ENCODE results near the gene ING4. TPM values are rescaled to one million over a fixed set of nuclear protein-coding genes. Genes with fewer than 3 reads are reported as not detected.

Gene ING4
- total RNA-seq, 2 experiments from 2014 or later, result 13.8 to 15.2 TPM

DNA sequence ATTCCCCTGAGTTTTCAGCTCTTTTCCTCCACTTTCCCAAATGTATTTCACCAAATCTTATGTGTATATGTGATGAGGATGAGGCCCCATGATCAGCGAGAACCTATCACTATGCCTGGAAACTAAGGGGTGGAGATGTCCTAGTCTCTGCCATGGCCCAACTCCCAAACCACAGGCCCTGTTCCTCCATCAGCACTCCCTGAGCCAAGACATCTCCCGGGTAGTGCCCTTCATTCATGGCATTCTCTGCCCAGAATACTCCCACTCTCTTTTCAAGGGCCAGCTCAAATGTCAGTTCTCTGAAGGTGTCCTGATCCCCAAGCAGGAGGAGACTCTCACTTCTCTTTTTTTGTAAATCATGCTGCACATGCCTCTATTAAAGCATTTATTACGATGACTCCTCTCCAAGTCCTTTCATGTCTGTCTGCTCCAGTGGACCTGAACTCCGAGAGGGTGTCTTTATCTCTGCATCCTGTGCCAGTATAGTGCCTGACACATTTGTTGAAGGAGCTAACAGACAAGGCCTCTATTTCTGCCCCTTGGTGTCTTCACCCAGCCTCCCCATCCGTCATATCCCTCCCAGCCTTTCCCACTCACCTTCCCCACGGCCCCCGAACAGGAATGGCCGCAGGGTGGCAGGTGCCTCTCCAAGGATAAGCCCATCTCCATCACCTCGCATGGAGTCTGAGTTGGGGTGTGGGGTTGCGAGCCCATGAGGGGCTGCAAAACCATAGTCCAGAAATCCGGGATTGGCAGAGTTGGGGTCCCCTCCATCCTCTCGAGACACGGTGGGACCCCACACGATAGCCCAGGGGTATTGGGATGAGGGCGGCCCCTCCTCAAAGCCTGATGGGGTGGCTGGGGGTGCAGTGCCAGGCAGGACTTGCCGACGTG is 34.0 kb upstream of the ING4 start:
- intact Hi-C loops (cut with micrococcal nuclease), result no loop called here
- peaks cover 26% of the 10 kb centered on the region for H3K27me3 Mint-ChIP-seq
- DNase-seq, result no peak
- no peak overlapping the region for H3K4me3 Mint-ChIP-seq
- peaks cover 13% of the 10 kb centered on the region for H3K4me1 Mint-ChIP-seq (ENCODE audit: low read depth)
- H3K36me3 Mint-ChIP-seq, result no peaks in the 10 kb centered on the region
- POLR2A ChIA-PET, result no interaction called here
- no peak overlapping the region for H3K27ac Mint-ChIP-seq
- H3K9me3 Mint-ChIP-seq, result no peaks in the 10 kb centered on the region
- CTCF ChIA-PET, result no interaction called here

DNA sequence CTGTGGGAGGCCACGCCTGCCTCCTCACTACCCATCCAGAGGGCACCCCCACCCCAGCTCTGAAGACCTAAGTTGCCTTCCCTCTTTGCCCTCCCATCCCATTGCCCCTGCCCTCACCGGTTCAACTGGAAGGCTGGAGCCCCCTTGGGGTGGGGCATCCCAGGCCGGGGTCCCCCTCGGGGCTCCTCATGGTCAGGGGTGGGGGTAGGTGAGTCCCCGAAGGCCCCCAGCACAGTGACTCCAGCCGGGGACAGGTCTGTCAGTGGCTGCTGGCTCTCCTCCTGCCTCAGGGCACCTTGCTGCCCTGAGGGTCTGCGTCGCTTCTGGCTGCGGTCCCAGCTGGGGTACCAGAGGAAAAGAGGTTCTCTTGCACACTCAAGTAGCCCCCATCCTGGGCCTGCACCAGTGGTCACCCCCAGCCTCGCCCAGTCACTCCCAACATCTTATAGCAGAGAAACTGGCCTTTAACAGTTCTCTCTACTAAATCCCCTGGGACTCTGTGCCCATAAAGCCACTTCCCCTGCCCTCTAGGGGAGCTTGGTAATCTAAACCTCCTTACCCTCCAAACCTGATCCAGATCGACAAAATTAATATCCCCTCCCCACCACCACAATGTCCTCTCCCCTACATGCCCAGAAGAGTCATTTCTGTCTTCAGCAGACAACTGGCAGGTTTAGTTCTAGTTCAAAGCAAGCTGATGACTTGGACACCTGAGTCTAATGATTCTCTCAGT is 32.6 kb upstream of the ING4 start:
- intact Hi-C loops (cut with micrococcal nuclease), result no loop called here
- Mint-ChIP-seq H3K36me3 (no peaks in the 10 kb centered on the region), H3K4me3 (no peak overlapping the region), H3K4me1 (ENCODE audit: low read depth) (peaks cover 9% of the 10 kb centered on the region), H3K27ac (no peak overlapping the region), H3K9me3 (no peaks in the 10 kb centered on the region), H3K27me3 (peaks cover 13% of the 10 kb centered on the region)
- ChIA-PET POLR2A (no interaction called here), CTCF (interaction anchor here (0.5 to 1.6 kb wide), 3 partner anchors 11 to 196 kb away, joined by 3 to 4 read pairs (median 4); no protein-coding TSS in a partner anchor)
- DNase-seq, result no peak

DNA sequence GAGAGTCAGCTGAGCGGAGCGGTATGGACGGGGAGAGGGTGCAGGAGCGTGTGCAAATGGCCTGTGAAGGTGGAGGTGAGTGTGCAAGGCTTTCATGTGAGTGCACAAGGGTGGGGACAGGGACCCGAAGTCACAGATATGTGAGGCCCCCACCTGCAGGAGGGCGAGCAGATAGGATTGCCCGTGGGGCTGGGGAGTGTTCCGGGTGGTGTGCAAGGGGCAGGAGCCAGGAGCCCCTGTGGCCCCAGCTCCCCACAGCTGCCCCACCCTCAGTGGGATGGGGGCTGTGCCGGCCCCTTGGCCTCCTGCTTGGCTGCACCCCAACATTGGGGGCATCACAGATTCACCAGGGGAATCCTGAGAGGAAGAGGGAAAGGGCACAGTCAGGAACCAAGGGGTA is 31.8 kb upstream of the ING4 start:
- no peaks in the 10 kb centered on the region for H3K9me3 Mint-ChIP-seq
- CTCF ChIA-PET, result interaction anchor here (0.5 to 1.6 kb wide), 2 partner anchors 10 to 134 kb away, joined by 4 read pairs; no protein-coding TSS in a partner anchor
- DNase-seq, result no peak
- peaks cover 11% of the 10 kb centered on the region for H3K27me3 Mint-ChIP-seq
- intact Hi-C loops (cut with micrococcal nuclease), result no loop called here
- peaks cover under 1% of the 10 kb centered on the region for H3K36me3 Mint-ChIP-seq
- no peak overlapping the region for H3K27ac Mint-ChIP-seq
- H3K4me3 Mint-ChIP-seq, result no peak overlapping the region
- H3K4me1 Mint-ChIP-seq (ENCODE audit: low read depth), result peaks cover 13% of the 10 kb centered on the region
- POLR2A ChIA-PET, result no interaction called here

DNA sequence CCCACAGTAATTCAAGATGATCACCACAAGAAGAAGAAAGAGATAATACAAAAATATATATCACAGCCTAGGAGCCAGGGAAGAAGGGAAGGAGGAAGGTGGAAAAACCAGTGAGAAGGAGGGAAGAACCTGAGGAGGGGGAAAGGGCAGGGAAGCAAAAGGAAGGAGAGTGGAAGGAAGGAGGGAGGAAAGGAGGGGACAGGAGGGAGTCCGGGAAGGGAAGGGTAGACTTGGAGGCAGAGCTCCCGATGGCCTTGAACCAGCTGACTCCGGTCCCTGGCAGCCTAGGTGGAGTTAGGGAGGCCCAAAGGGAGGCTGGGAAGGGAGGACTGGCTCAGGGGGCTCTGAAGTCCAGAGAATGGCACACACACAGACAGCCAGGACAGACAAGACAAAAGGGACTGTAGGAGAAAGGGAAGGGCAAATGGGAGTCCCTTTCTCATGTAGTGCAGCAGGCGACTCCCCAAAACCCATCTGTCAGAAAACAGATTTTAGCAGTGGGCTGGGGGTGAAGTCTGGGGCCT is 31.0 kb upstream of the ING4 start:
- DNase-seq, result no peak
- H3K27ac Mint-ChIP-seq, result no peak overlapping the region
- intact Hi-C loops (cut with micrococcal nuclease), result no loop called here
- H3K4me1 Mint-ChIP-seq (ENCODE audit: low read depth), result peaks cover 6% of the 10 kb centered on the region
- peaks cover 2% of the 10 kb centered on the region for H3K36me3 Mint-ChIP-seq
- no peak overlapping the region for H3K4me3 Mint-ChIP-seq
- H3K9me3 Mint-ChIP-seq, result no peaks in the 10 kb centered on the region
- ChIA-PET POLR2A (no interaction called here), CTCF (no interaction called here)
- H3K27me3 Mint-ChIP-seq, result peaks cover 5% of the 10 kb centered on the region

DNA sequence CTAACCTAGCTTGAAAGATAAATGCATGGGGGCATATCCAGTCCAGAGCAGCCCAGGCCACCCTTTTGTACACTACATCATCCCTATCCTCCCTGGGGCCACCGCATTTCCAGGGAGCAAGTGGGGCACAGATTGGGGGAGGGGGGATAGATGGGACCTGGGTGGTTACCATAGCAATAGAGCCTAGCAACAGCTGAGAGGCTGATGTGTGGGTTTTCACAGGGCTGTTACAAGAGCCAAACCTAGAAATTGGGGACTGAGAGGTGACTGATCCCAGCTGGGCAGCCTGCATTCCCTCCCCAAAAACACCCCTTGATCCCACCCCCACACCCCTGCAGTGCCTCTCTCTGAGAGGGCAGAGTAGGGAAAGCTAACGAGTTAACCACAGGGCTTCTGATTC is 30.0 kb upstream of the ING4 start:
- no peaks in the 10 kb centered on the region for H3K9me3 Mint-ChIP-seq
- H3K4me3 Mint-ChIP-seq, result no peak overlapping the region
- ChIA-PET CTCF (interaction anchor here (0.6 kb wide), 1 partner anchor 415 kb away, joined by 4 read pairs; no protein-coding TSS in a partner anchor), POLR2A (interaction anchor here (0.8 kb wide), 1 partner anchor 61 kb away, joined by 3 read pairs; the partner anchor contains the start of gene MLF2)
- no peak for DNase-seq
- intact Hi-C loops (cut with micrococcal nuclease), result no loop called here
- H3K36me3 Mint-ChIP-seq, result peaks cover 2% of the 10 kb centered on the region
- no peak overlapping the region for H3K27ac Mint-ChIP-seq
- H3K4me1 Mint-ChIP-seq (ENCODE audit: low read depth), result peaks cover 9% of the 10 kb centered on the region
- H3K27me3 Mint-ChIP-seq, result no peaks in the 10 kb centered on the region

DNA sequence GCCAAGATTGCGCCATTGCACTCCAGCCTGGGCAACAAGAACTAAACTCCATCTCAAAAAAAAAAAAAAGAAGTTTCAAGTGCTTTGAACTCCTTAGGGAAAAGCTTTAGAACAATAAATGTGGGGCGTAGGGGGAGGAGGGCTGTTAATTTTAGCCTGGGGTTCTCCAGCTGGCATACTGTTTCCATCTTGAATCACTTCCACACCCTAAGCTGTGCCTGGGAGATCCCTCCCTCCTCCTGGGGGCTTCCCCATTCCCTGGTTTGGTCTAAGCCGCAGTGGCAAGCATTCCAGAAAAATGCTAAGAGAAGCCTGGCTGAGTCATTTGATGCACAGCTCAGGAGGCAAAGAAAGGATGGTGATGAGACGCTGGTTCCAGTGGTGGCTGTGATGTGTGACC is 28.6 kb upstream of the ING4 start:
- intact Hi-C loops (cut with micrococcal nuclease), result no loop called here
- no peak for DNase-seq
- Mint-ChIP-seq H3K4me1 (ENCODE audit: low read depth) (peaks cover 23% of the 10 kb centered on the region), H3K36me3 (peaks cover 6% of the 10 kb centered on the region), H3K27ac (no peak overlapping the region), H3K27me3 (no peaks in the 10 kb centered on the region), H3K9me3 (no peaks in the 10 kb centered on the region), H3K4me3 (no peak overlapping the region)
- ChIA-PET POLR2A (interaction anchor here (0.7 kb wide), 1 partner anchor 130 kb away, joined by 3 read pairs; no protein-coding TSS in a partner anchor), CTCF (no interaction called here)

DNA sequence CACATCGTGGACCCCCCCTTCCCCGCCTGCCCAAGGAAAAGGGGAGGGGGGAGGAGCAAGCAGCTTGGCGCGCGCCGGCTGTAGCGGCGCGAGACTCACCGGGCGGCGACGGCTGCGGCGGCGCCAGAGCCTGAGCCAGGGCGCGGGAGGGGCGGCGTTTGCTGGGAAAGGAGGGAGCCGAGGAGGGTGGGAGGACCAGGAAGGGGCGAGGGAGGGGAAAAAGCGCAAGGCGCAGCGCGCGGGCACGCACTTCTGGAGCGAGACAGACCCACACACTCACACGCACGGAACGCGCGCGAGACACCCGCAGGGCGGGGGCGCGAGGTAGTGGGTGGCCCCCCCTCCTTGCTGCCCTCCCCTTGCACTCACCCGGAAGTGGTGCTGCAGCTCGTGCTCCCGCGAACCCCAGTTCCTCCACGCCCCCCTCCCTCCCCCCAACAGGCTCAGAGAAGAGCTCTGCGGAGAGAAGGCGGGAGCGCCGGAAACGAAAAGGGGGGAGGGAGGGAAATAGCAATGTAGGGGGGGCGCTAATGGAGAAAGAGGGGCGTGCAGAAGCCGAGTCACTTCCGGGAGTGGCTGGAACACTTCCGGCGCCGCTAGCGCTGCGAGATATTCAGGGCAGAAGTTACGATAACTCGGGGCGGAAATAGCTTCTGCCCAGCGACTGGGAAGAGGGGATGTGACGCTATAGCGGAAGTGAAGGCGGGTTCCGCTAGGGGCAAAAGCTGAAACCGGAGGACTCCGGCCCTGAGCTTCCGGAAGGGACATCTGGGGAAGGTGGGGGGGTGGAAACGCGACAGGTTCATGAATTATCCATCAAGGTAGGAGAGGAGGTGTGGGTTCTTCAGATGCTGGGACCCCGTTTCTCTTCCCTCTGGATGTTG is 26.3 kb upstream of the ING4 start, which contains the start of gene ZNF384:
Gene ZNF384, minus strand, starts transcription at position 377 of the 884 bp plus-strand sequence. CDS start 9,855 bp downstream, outside the sequence.
- no peaks in the 10 kb centered on the region for H3K27me3 Mint-ChIP-seq
- DNase-seq, result peak; percentile 97
- peaks cover 13% of the 10 kb centered on the region for H3K36me3 Mint-ChIP-seq
- intact Hi-C loops (cut with micrococcal nuclease), result loop anchor here (1.0 to 10.0 kb wide), 9 partner anchors 26 to 264 kb away; partner anchors contain the start of genes CDCA3, CHD4, COPS7A and ING4
- H3K4me3 Mint-ChIP-seq, result peak within 1 kb of the TSS; percentile 92
- CTCF ChIA-PET, result interaction anchor here (0.6 to 2.3 kb wide), 25 partner anchors 8 to 202 kb away, joined by 3 to 15 read pairs (median 4); partner anchors contain the start of genes CD4, COPS7A, LAG3 and MLF2
- POLR2A ChIA-PET, result interaction anchor here (0.7 to 2.3 kb wide), 21 partner anchors 10 to 255 kb away, joined by 3 to 53 read pairs (median 4); partner anchors contain the start of genes C12orf57, CD4, CDCA3 and COPS7A
- H3K9me3 Mint-ChIP-seq, result no peaks in the 10 kb centered on the region
- peak within 1 kb of the TSS; percentile 97 for H3K27ac Mint-ChIP-seq
- peaks cover 44% of the 10 kb centered on the region for H3K4me1 Mint-ChIP-seq (ENCODE audit: low read depth)

DNA sequence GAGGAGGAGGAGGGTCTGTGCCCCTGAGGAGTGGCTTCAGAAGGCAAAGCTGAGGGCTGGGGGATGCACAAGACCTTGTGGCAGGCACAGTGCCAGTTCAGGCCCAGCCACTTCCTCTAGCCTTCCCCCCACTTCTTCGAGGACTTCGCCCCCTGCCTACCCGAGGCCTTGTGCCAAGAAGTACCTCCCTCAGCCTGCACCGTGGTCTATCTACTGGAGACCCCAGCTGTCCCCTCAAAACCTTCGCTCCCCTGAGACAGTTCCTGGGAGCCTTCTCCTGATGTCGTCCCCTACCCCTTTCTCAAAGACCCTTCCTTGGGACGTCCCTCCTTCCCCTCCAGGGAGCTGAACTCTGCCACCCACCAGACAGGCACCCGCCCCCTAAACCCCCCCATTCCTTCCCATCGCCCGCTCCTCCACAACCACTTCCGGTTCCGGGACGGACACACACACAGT is 25.7 kb upstream of the ING4 start:
- peaks cover 15% of the 10 kb centered on the region for H3K36me3 Mint-ChIP-seq
- H3K9me3 Mint-ChIP-seq, result no peaks in the 10 kb centered on the region

DNA sequence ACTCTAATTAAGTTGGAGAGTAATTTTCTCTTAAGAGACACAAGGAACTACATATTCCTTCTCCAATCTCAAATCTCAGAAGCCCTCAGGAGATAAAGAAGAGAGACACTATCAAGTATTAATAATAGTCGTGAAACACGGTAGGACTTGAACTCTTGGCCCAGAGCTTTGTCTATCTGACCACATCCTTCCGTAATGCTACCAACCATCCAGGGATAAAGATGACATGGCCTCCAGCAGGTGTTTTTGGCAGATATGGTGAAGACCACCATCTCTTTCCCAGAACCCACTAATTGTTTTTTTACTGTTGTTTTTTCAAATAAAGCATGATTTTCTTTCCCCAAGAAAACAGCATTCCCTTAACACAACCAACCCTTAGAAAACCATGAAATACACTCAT is 22.9 kb upstream of the ING4 start:
- DNase-seq, result no peak
- ChIA-PET CTCF (interaction anchor here (0.6 to 2.2 kb wide), 10 partner anchors 38 to 205 kb away, joined by 3 to 11 read pairs (median 3); partner anchors contain the start of gene COPS7A), POLR2A (no interaction called here)
- Mint-ChIP-seq H3K27me3 (no peaks in the 10 kb centered on the region), H3K4me3 (no peak overlapping the region), H3K36me3 (peaks cover 25% of the 10 kb centered on the region), H3K9me3 (no peaks in the 10 kb centered on the region), H3K4me1 (ENCODE audit: low read depth) (peaks cover 57% of the 10 kb centered on the region), H3K27ac (peak overlapping the region; percentile 49)
- intact Hi-C loops (cut with micrococcal nuclease), result loop anchor here (5.0 to 10.0 kb wide), 2 partner anchors 141 to 261 kb away; partner anchors contain the start of gene P3H3

More for the DNA sequence above, 25.7 kb upstream of the ING4 start:
- ChIA-PET POLR2A (interaction anchor here (1.0 to 2.3 kb wide), 12 partner anchors 32 to 255 kb away, joined by 3 to 53 read pairs (median 5); partner anchors contain the start of genes C12orf57, CD4, CDCA3 and COPS7A), CTCF (interaction anchor here (0.6 to 2.3 kb wide), 16 partner anchors 11 to 184 kb away, joined by 3 to 15 read pairs (median 4); partner anchors contain the start of genes CD4, LAG3, MLF2 and SPSB2)
- peak overlapping the region; percentile 97 for H3K27ac Mint-ChIP-seq
- intact Hi-C loops (cut with micrococcal nuclease), result loop anchor here (5.0 to 10.0 kb wide), 2 partner anchors 139 to 264 kb away; partner anchors contain the start of gene P3H3
- peak; percentile 58 for DNase-seq
- no peaks in the 10 kb centered on the region for H3K27me3 Mint-ChIP-seq
- peaks cover 46% of the 10 kb centered on the region for H3K4me1 Mint-ChIP-seq (ENCODE audit: low read depth)
- peak overlapping the region; percentile 92 for H3K4me3 Mint-ChIP-seq

DNA sequence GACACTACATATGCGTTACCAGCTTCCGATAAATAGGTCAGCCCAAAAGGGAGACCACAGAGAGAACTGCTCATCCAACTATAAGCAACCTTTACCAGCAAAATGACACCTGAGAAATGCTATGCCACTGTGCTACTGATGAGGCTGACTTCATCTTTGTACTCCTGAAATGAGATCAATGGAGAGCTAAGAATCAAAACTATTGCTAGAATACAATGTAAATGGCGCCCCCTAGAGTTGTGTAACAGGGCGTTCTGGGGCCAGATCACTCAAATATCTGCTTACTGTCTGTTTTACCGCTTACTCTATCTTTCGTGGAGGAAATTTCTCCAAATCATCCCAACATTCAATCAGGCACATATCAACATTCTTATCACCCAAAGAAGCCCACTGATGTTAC is 21.7 kb upstream of the ING4 start:
- POLR2A ChIA-PET, result interaction anchor here (0.6 to 1.0 kb wide), 4 partner anchors 10 to 145 kb away, joined by 3 to 5 read pairs (median 4); partner anchors contain the start of gene COPS7A
- Mint-ChIP-seq H3K4me3 (no peak overlapping the region), H3K9me3 (no peaks in the 10 kb centered on the region), H3K27ac (peak overlapping the region; percentile 46), H3K36me3 (peaks cover 30% of the 10 kb centered on the region), H3K4me1 (ENCODE audit: low read depth) (peaks cover 53% of the 10 kb centered on the region), H3K27me3 (no peaks in the 10 kb centered on the region)
- CTCF ChIA-PET, result interaction anchor here (0.6 to 2.2 kb wide), 43 partner anchors 8 to 168 kb away, joined by 3 to 20 read pairs (median 4); partner anchors contain the start of genes CD4, CDCA3, COPS7A and MLF2
- DNase-seq, result peak; percentile 69
- intact Hi-C loops (cut with micrococcal nuclease), result loop anchor here (1.0 to 10.0 kb wide), 5 partner anchors 67 to 260 kb away; partner anchors contain the start of gene P3H3

Measured in activated CD4-positive, alpha-beta memory T cell treated with anti-CD3 and anti-CD28 coated beads for 36 hours (primary cell).